HL-60 (cell line): ENCODE measurements around the gene SLC38A10.

Experiments
- DNase-seq, 2 experiments: peaks; one replicate each; pipeline ENCODE4 v3.0.0-alpha.2; 2010 to 2020; ENCODE audit warnings: low read depth in 1 of 2, low spot score in 1 of 2
- H3K27ac ChIP-seq: fragments of 250-450 bp; sonication (Bioruptor Pico); replicated peaks from 2 replicates; pipeline ENCODE4 v1.5.1; 2020; ENCODE audit warnings: mild to moderate bottlenecking, moderate library complexity
- H3K27me3 ChIP-seq: fragments of 250-450 bp; sonication (Bioruptor Pico); 2 replicates; pipeline ENCODE4 v1.5.1; 2021; ENCODE audit warnings: mild to moderate bottlenecking, moderate library complexity; ENCODE audit not compliant: insufficient read depth, poor library complexity, severe bottlenecking
- H3K4me3 ChIP-seq: replicated peaks from 2 replicates; pipeline ENCODE4 v1.5.1; 2011; ENCODE audit warnings: mild to moderate bottlenecking, control low read depth, low read length; ENCODE audit not compliant: insufficient read depth
- CTCF ChIP-seq: IDR thresholded peaks from one replicate; pipeline ENCODE4 v1.5.1; 2011; ENCODE audit warnings: low read length, control low read depth, inconsistent platforms; ENCODE audit not compliant: insufficient read depth
- GABPA ChIP-seq: IDR thresholded peaks from 2 replicates; pipeline ENCODE4 v1.6.1; 2012; ENCODE audit warnings: low read depth
- POLR2AphosphoS5 ChIP-seq: IDR thresholded peaks from 2 replicates; pipeline ENCODE4 v1.6.1; 2012; ENCODE audit warnings: low read depth
- REST ChIP-seq: IDR thresholded peaks from 2 replicates; pipeline ENCODE4 v1.6.1; 2012; ENCODE audit warnings: low read depth; ENCODE audit not compliant: insufficient replicate concordance
- SPI1 ChIP-seq: IDR thresholded peaks from 2 replicates; pipeline ENCODE4 v1.6.1; 2012; ENCODE audit warnings: low read depth, mild to moderate bottlenecking, borderline replicate concordance

Gene SLC38A10

GRCh38 chr17:81285894-81286293 lies 9.2 kb downstream of the SLC38A10 start:
- H3K4me3 ChIP-seq, result peak overlapping the region; percentile 10
- peak overlapping the region; percentile 80 for H3K27ac ChIP-seq
- no peaks in the 10 kb centered on the region for H3K27me3 ChIP-seq
- no peak for DNase-seq
- TF ChIP-seq REST (no peak), CTCF (no peak), POLR2AphosphoS5 (no peak), SPI1 (no peak), GABPA (no peak; the same call in 1 of the 2 replicates)

GRCh38 chr17:81285179-81285878 lies 9.8 kb downstream of the SLC38A10 start:
- peak; percentile 82 to 86 for DNase-seq
- TF ChIP-seq REST, result no peak
- peak; percentile 65; the same call in 1 of the 2 replicates for TF ChIP-seq SPI1
- TF ChIP-seq POLR2AphosphoS5, result peak; percentile 72
- peak; percentile 46; the same call in 1 of the 2 replicates for TF ChIP-seq GABPA
- TF ChIP-seq CTCF, result no peak
- H3K27ac ChIP-seq, result peak overlapping the region; percentile 80
- no peaks in the 10 kb centered on the region for H3K27me3 ChIP-seq
- peak overlapping the region; percentile 16 for H3K4me3 ChIP-seq

- no peak for TF ChIP-seq GABPA
- TF ChIP-seq CTCF, result no peak
- no peak for TF ChIP-seq POLR2AphosphoS5
- TF ChIP-seq REST, result no peak
- TF ChIP-seq SPI1, result no peak
- H3K27me3 ChIP-seq, result no peaks in the 10 kb centered on the region
- no peak overlapping the region for H3K4me3 ChIP-seq
- no peak overlapping the region for H3K27ac ChIP-seq
- no peak for DNase-seq
Observed at GRCh38 chr17:81282876-81283275, 12.2 kb downstream of the SLC38A10 start.
